Right atrium auricular region (tissue), 2 donors: ENCODE measurements around the gene RSRC2. TPM values are rescaled to one million over a fixed set of nuclear protein-coding genes. Genes with fewer than 3 reads are reported as not detected.
"Not testable (repeated sequence)": the region's sequence is repeated elsewhere in the genome, so short reads cannot be mapped to it uniquely, and the experiment has no call there.

Experiments used
- DNase-seq: peaks from one replicate; pipeline ENCODE4 v3.0.0-alpha.2; 2019; ENCODE audit warnings: low spot score
- H3K27ac ChIP-seq, 2 donors: fragments of 200-600 bp; sonication (generic); 1 replicate in 1 of 2; 2 replicates in 1 of 2; pipeline ENCODE4 v1.5.1; 2016 to 2019
- H3K27me3 ChIP-seq, 2 donors: fragments of 200-600 bp; sonication (generic); one replicate each; pipeline versions ENCODE4 v1.5.1 to v1.6.0; 2017 to 2019
- H3K36me3 ChIP-seq: fragments of 200-600 bp; sonication (generic); one replicate; pipeline ENCODE4 v1.5.1; 2016
- H3K4me1 ChIP-seq, 2 donors: fragments of 200-600 bp; sonication (generic); one replicate each; pipeline versions ENCODE4 v1.5.1 to v1.6.0; 2017 to 2019
- H3K4me3 ChIP-seq, 2 donors: fragments of 200-600 bp; sonication (generic); 1 replicate in 1 of 2; 2 replicates in 1 of 2; pipeline ENCODE4 v1.5.1; 2017 to 2019; ENCODE audit warnings: mild to moderate bottlenecking in 1 of 2, moderate library complexity in 1 of 2
- H3K9me3 ChIP-seq, 2 donors: fragments of 200-600 bp; sonication (generic); one replicate each; pipeline ENCODE4 v1.5.1; 2019
- CTCF ChIP-seq, 2 donors: fragments of 200-600 bp; sonication (generic); IDR thresholded peaks; one replicate each; pipeline ENCODE4 v1.5.1; 2019; ENCODE audit warnings: antibody characterized with exemption in 2 of 2
- total RNA-seq, 2 donors: library from RNA; depleted of rRNA; stranded (reverse); fragments of >200 nt; gene quantifications; one replicate each; pipeline ENCODE4 v1.1.0, GENCODE V29; 2016

RSRC2 gene
- total RNA-seq, result 10 to 100 TPM; 35.6 to 36.6 TPM

- H3K9me3 ChIP-seq, result no peaks in the 10 kb centered on the region
- peaks cover 15% of the 10 kb centered on the region for H3K36me3 ChIP-seq
- H3K27ac ChIP-seq, result peak within 1 kb of the TSS; percentile 97 to 98
- peak; percentile 100 for DNase-seq
- H3K4me1 ChIP-seq, result peaks cover 0 to 44% of the 10 kb centered on the region in 2 donors
- H3K4me3 ChIP-seq, result peak within 1 kb of the TSS; percentile 59 to 70
- no peak for TF ChIP-seq CTCF (IDR thresholded peaks at IDR 0.05)
- no peaks in the 10 kb centered on the region for H3K27me3 ChIP-seq
Observed at GRCh38 chr12:122526683-122527477, at the start of gene RSRC2, which contains the start of gene KNTC1. TSS of gene RSRC2 (minus strand) at chr12:122526936. CDS start at chr12:122526853, 83 bp downstream. TSS of gene KNTC1 (plus strand) at chr12:122527249. CDS start at chr12:122530064, 2,815 bp downstream.

GRCh38 chr12:122571821-122572220 lies 45.1 kb upstream of the RSRC2 start:
- no peaks in the 10 kb centered on the region for H3K9me3 ChIP-seq
- no peak for DNase-seq
- no peak overlapping the region for H3K4me3 ChIP-seq
- no peak for TF ChIP-seq CTCF (IDR thresholded peaks at IDR 0.05)
- no peaks in the 10 kb centered on the region for H3K27me3 ChIP-seq
- no peaks in the 10 kb centered on the region for H3K4me1 ChIP-seq
- peaks cover 6% of the 10 kb centered on the region for H3K36me3 ChIP-seq
- H3K27ac ChIP-seq, result no peak overlapping the region

- H3K9me3 ChIP-seq, H3K4me1 ChIP-seq: not testable (repeated sequence)
Observed at GRCh38 chr12:122570006-122570405, 43.3 kb upstream of the RSRC2 start.

GRCh38 chr12:122569288-122569687 lies 42.6 kb upstream of the RSRC2 start:
- no peak overlapping the region for H3K4me3 ChIP-seq
- H3K4me1 ChIP-seq, result no peaks in the 10 kb centered on the region
- no peak for TF ChIP-seq CTCF (IDR thresholded peaks at IDR 0.05)
- DNase-seq, result no peak
- H3K9me3 ChIP-seq, result no peaks in the 10 kb centered on the region
- no peak overlapping the region for H3K27ac ChIP-seq
- no peaks in the 10 kb centered on the region for H3K27me3 ChIP-seq
- H3K36me3 ChIP-seq, result peaks cover 6% of the 10 kb centered on the region

More at GRCh38 chr12:122570006-122570405, 43.3 kb upstream of the RSRC2 start:
- not testable (repeated sequence) for DNase-seq, H3K36me3 ChIP-seq, H3K4me3 ChIP-seq, H3K27me3 ChIP-seq, H3K27ac ChIP-seq

- not testable (repeated sequence) for H3K36me3 ChIP-seq, H3K9me3 ChIP-seq, H3K4me3 ChIP-seq
Observed at GRCh38 chr12:122566816-122567215, 40.1 kb upstream of the RSRC2 start.

GRCh38 chr12:122563361-122563760 lies 36.6 kb upstream of the RSRC2 start:
- Histone ChIP-seq H3K4me3 (no peak overlapping the region), H3K36me3 (no peaks in the 10 kb centered on the region), H3K9me3 (no peaks in the 10 kb centered on the region), H3K27ac (no peak overlapping the region), H3K27me3 (no peaks in the 10 kb centered on the region), H3K4me1 (no peaks in the 10 kb centered on the region)
- TF ChIP-seq CTCF (IDR thresholded peaks at IDR 0.05), result no peak
- DNase-seq, result no peak

More at GRCh38 chr12:122566816-122567215, 40.1 kb upstream of the RSRC2 start:
- H3K27ac ChIP-seq, H3K4me1 ChIP-seq, H3K27me3 ChIP-seq, DNase-seq: not testable (repeated sequence)
